Prostate gland (tissue), 2 donors: ENCODE data around the gene LTC4S. TPM values are rescaled to one million over a fixed set of nuclear protein-coding genes. Genes with fewer than 3 reads are reported as not detected.

Experiments
- DNase-seq: peaks from one replicate; pipeline ENCODE4 v3.0.0-alpha.2; 2019; ENCODE audit warnings: low spot score
- H3K27ac ChIP-seq, 2 donors: fragments of 200-600 bp; sonication (generic); 2 replicates each; pipeline ENCODE4 v1.5.1; 2017 to 2019
- H3K27me3 ChIP-seq: fragments of 200-600 bp; sonication (generic); replicated peaks from 2 replicates; pipeline ENCODE4 v1.5.1; 2019; ENCODE audit not compliant: insufficient read depth
- H3K36me3 ChIP-seq, 2 donors: fragments of 200-600 bp; sonication (generic); 1 replicate in 1 of 2; 2 replicates in 1 of 2; pipeline versions ENCODE4 v1.5.1 to v1.8.1; 2017 to 2019
- H3K4me1 ChIP-seq: fragments of 200-600 bp; sonication (generic); replicated peaks from 2 replicates; pipeline ENCODE4 v1.5.1; 2019
- H3K4me3 ChIP-seq, 2 donors: fragments of 200-600 bp; sonication (generic); 2 replicates each; pipeline ENCODE4 v1.5.1; 2017 to 2019
- H3K9me3 ChIP-seq: fragments of 200-600 bp; sonication (generic); 2 replicates; pipeline ENCODE4 v1.5.1; 2017
- POLR2A ChIP-seq: fragments of 450-650 bp; IDR thresholded peaks from one replicate; pipeline ENCODE4 v1.6.1; 2016; ENCODE audit warnings: antibody characterized with exemption, mild to moderate bottlenecking
- POLR2AphosphoS5 ChIP-seq: sonication (generic); formaldehyde crosslinking; IDR thresholded peaks from one replicate; pipeline ENCODE4 v1.6.1; 2017; ENCODE audit warnings: antibody characterized with exemption
- WGBS: methylation state at CpG from one replicate; pipeline ENCODE4 v1.1.5; 2018; 5-methylcytosine and 5-hydroxymethylcytosine counted together
- intact Hi-C: fragments of 100-400 bp; cut with DNase I; formaldehyde crosslinking; loops from one replicate; pipeline ENCODE4 v1.14.2; 2022
- total RNA-seq, 2 donors: library from RNA; depleted of rRNA; stranded (reverse); fragments of >200 nt; gene quantifications; one replicate each; pipeline ENCODE4 v1.1.0, GENCODE V29; 2016
- TF ChIP-seq, protein P1 (sequence below), 4 experiments: fragments of 200-600 bp in 2 of 4; fragments of 450-650 bp in 2 of 4; sonication (generic) in 2 of 4; IDR thresholded peaks; 1 replicate in 3 of 4; 2 replicates in 1 of 4; pipeline ENCODE4 v1.5.1; 2016 to 2019; ENCODE audit warnings: antibody characterized with exemption in 4 of 4, mild to moderate bottlenecking in 2 of 4, moderate library complexity in 2 of 4

LTC4S gene
- total RNA-seq, 2 donors from 2014 or later: 7.8 to 8.2 TPM

DNA sequence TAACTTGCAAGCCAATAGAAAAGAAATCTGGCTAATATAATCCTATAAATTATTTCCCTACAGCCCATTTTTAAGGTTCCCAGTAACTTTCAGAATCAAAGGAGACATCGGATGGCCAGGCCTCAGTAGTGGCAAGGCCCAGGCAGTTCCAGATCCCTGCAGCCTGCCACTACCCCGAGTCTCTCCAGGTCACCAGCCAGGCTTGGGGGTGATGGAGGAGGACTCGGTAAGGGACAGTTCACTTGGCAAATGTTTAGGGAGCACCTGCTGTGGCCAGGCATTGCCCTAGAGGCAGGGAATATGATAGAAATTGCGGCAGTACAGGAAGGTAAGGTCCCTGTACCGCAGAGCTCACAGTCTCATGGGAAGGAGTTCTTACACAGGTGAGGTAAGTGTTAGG, 15.2 kb upstream of the LTC4S start:
- Histone ChIP-seq H3K27me3 (no peaks in the 10 kb centered on the region), H3K27ac (no peak overlapping the region), H3K36me3 (peaks cover 0 to 14% of the 10 kb centered on the region in 2 donors), H3K9me3 (no peaks in the 10 kb centered on the region), H3K4me1 (peaks cover 2% of the 10 kb centered on the region), H3K4me3 (no peak overlapping the region)
- intact Hi-C loops: no loop called here
- DNase-seq: no peak
- 94% methylated on average over 4 of the region's 5 CpGs for WGBS
- TF ChIP-seq POLR2AphosphoS5 (no peak), POLR2A (no peak)
- TF ChIP-seq, protein P1, sequence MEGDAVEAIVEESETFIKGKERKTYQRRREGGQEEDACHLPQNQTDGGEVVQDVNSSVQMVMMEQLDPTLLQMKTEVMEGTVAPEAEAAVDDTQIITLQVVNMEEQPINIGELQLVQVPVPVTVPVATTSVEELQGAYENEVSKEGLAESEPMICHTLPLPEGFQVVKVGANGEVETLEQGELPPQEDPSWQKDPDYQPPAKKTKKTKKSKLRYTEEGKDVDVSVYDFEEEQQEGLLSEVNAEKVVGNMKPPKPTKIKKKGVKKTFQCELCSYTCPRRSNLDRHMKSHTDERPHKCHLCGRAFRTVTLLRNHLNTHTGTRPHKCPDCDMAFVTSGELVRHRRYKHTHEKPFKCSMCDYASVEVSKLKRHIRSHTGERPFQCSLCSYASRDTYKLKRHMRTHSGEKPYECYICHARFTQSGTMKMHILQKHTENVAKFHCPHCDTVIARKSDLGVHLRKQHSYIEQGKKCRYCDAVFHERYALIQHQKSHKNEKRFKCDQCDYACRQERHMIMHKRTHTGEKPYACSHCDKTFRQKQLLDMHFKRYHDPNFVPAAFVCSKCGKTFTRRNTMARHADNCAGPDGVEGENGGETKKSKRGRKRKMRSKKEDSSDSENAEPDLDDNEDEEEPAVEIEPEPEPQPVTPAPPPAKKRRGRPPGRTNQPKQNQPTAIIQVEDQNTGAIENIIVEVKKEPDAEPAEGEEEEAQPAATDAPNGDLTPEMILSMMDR (IDR thresholded peaks at IDR 0.05): no peak

DNA sequence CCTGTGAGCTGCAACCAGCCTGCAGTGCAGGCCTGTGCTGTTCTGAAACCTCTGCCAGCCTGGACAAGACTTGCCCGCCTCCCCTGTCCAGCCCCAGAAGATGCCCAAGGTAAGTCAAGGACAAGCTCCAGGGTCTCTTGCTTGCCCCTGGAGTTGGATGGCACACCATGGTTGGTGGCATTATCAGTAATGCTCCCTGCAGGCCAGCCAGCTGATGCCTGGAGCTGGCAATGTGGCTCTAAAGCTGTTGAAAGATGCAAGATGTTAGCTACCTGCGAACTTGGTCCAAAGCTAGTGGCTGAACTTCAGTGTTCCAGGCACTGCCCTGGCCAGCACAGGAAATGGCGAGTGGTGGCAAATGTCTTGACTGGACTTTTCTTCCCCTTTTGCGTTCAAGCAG, 14.0 kb upstream of the LTC4S start:
- H3K4me1 ChIP-seq: peaks cover 2% of the 10 kb centered on the region
- H3K4me3 ChIP-seq: no peak overlapping the region
- no peak for DNase-seq
- H3K27ac ChIP-seq: no peak overlapping the region
- 94% methylated on average over 4 of the region's 4 CpGs for WGBS
- H3K36me3 ChIP-seq: peaks cover 0 to 2% of the 10 kb centered on the region in 2 donors
- TF ChIP-seq, protein P1 (IDR thresholded peaks at IDR 0.05): no peak
- TF ChIP-seq POLR2AphosphoS5 (no peak), POLR2A (no peak)
- no peaks in the 10 kb centered on the region for H3K9me3 ChIP-seq
- intact Hi-C loops: no loop called here
- no peaks in the 10 kb centered on the region for H3K27me3 ChIP-seq

DNA sequence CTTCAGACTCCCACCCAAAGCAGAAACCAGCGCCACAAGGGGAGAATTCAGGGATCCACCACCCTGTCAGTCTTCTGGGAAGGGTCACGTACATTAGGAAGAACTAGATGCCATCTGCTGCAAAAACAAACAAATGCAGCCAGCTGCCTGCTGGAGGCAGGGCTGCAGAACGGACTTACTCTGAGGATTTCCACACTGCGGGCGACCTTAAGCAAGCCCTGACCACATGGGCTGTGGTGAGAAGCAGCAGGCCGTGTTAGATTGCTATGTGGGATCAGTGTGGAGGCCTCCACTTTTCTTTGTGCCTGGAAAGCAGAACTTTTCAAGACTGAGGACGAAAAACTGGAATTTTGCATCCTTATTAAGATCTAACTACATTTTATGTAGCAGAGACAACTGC, 13.4 kb upstream of the LTC4S start:
- intact Hi-C loops: no loop called here
- H3K9me3 ChIP-seq: no peaks in the 10 kb centered on the region
- 85% methylated on average over 7 of the region's 7 CpGs for WGBS
- no peaks in the 10 kb centered on the region for H3K36me3 ChIP-seq
- no peaks in the 10 kb centered on the region for H3K27me3 ChIP-seq
- DNase-seq: no peak
- H3K4me1 ChIP-seq: peaks cover 2% of the 10 kb centered on the region
- TF ChIP-seq POLR2A: no peak
- TF ChIP-seq, protein P1 (IDR thresholded peaks at IDR 0.05): no peak
- TF ChIP-seq POLR2AphosphoS5: no peak
- no peak overlapping the region for H3K4me3 ChIP-seq
- no peak overlapping the region for H3K27ac ChIP-seq

DNA sequence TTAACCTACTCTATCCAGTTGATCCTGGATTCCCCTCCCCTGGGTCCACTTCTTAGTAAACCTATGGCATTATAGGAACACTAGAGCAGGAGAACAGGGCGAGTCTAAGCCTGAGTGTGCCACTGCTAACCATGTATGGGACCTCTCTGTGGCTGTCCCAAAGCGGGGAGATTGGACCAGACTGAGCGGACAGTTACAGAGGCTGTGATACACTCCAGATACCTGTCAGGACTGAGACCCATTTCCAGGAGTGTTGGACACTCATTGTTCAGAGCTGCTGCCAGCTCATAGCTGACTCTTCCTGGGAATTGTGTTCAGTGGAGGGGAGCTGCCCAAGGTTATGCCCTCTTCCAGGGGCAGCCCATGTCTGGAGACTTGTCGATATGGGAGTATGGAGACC, 11.9 kb upstream of the LTC4S start:
- Histone ChIP-seq H3K4me3 (no peak overlapping the region), H3K4me1 (peaks cover 2% of the 10 kb centered on the region), H3K36me3 (no peaks in the 10 kb centered on the region), H3K9me3 (no peaks in the 10 kb centered on the region), H3K27me3 (no peaks in the 10 kb centered on the region), H3K27ac (no peak overlapping the region)
- intact Hi-C loops: no loop called here
- no peak for DNase-seq
- 91% methylated on average over 4 of the region's 4 CpGs for WGBS
- TF ChIP-seq, protein P1 (IDR thresholded peaks at IDR 0.05): no peak
- no peak for TF ChIP-seq POLR2AphosphoS5

DNA sequence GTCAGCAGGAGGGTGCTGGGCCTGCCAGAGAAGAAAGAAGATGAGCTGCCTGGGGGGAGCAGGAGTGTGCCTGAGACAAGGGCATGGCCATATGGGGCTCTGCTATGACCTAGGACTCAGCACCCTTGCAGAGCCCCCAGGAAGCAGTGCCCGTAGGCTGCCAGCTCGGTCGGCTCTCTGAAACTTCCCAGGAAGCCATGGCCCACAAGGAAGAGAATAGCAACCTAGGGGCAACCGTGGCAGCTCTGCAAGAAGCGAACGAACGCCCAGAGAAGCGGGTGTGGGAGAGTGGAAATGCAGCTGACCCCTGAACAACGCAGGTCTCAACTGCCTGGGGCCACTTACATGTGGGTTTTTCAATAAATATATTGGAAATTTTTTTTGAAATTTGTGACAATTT, 10.7 kb upstream of the LTC4S start:
- no peak overlapping the region for H3K27ac ChIP-seq
- TF ChIP-seq, protein P1 (IDR thresholded peaks at IDR 0.05): no peak
- no peak for TF ChIP-seq POLR2A
- no peak for TF ChIP-seq POLR2AphosphoS5
- intact Hi-C loops: no loop called here
- no peaks in the 10 kb centered on the region for H3K4me1 ChIP-seq
- H3K4me3 ChIP-seq: no peak overlapping the region
- no peaks in the 10 kb centered on the region for H3K9me3 ChIP-seq
- WGBS: 97% methylated on average over 9 of the region's 9 CpGs
- DNase-seq: no peak
- no peaks in the 10 kb centered on the region for H3K27me3 ChIP-seq
- H3K36me3 ChIP-seq: no peaks in the 10 kb centered on the region
